Stimulated activated CD8-positive, alpha-beta memory T cell treated with anti-CD3 and anti-CD28 coated beads, Interleukin-15, amount 100 ng/mL, for 1 hour (primary cell): ENCODE measurements around the gene GALNT2.

Source experiments
- DNase-seq: peaks from one replicate; pipeline ENCODE4 v3.0.0-alpha.2; 2020; ENCODE audit warnings: low read depth

GALNT2 gene

GRCh38 chr1:230145953-230146476, 79.0 kb downstream of the GALNT2 start:
- no peak for DNase-seq

GRCh38 chr1:230146709-230147108, 79.7 kb downstream of the GALNT2 start:
- no peak for DNase-seq

GRCh38 chr1:230147253-230148125, 80.5 kb downstream of the GALNT2 start:
- no peak for DNase-seq

- no peak for DNase-seq
Measured at GRCh38 chr1:230148126-230148652, 81.2 kb downstream of the GALNT2 start.

DNA sequence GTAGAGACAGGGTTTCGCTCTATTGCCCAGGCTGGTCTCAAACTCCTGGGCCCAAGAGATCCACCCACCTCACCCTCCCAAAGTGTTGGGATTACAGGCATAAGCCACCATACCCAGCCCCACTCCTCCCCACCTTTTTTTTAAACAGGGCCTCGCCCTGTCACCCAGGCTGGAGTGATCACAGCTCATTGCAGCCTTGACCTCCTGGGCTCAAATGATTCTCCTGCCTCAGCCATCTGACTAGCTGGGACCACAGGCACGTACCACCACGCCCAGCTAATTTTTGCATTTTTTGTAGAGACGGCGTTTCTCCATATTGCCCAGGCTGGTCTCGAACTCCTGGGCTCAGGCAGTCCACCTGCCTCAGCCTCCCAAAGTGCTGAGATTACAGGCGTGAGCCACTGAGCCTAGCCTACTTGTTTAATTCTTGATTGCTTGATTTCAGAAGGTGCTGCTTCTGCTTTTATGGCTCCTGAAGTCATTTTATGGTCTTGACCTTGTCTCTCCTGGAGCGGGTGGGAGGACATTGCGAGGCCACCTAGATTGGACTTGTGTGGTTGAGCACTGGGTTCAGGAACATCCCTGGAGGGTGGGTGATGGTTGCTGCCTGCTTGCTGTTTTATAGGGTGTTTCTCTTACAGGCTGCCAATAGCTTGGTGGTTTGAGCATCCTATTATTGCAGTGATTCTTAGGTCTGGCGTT, 81.9 kb downstream of the GALNT2 start:
- DNase-seq = no peak

- no peak for DNase-seq
Measured at GRCh38 chr1:230149751-230150584, 82.9 kb downstream of the GALNT2 start.

- DNase-seq = no peak
Measured at GRCh38 chr1:230150615-230151014, 83.6 kb downstream of the GALNT2 start.

GRCh38 chr1:230151924-230152468, 85.0 kb downstream of the GALNT2 start:
- DNase-seq = no peak

DNA sequence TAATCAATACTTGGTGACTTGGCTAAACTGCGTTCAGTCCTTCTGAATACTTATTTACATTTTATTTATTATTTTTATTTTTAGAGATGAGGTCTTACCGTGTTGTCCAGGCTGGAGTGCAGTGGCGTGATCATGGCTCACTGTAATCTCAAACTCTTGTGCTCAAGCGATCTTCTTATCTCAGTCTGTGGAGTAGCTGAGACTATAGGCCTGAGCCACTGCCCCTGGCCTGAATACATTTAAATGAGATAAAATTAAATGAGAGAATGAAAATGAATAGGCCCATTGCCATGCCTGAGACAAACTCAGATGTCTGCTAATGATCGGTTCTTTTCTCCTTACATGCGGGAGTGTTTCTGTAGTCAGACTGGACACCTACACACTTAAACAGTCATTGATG, 86.0 kb downstream of the GALNT2 start:
- no peak for DNase-seq

- no peak for DNase-seq
Measured at GRCh38 chr1:230153641-230154296, 86.7 kb downstream of the GALNT2 start.

GRCh38 chr1:230155021-230155420, 88.0 kb downstream of the GALNT2 start:
- DNase-seq = no peak

- no peak for DNase-seq
Measured at GRCh38 chr1:230156068-230156467, 89.0 kb downstream of the GALNT2 start.

- no peak for DNase-seq
Measured at GRCh38 chr1:230156536-230156935, 89.5 kb downstream of the GALNT2 start.

GRCh38 chr1:230157420-230158390, 90.7 kb downstream of the GALNT2 start:
- DNase-seq = no peak

GRCh38 chr1:230158415-230159291, 91.6 kb downstream of the GALNT2 start:
- no peak for DNase-seq

DNA sequence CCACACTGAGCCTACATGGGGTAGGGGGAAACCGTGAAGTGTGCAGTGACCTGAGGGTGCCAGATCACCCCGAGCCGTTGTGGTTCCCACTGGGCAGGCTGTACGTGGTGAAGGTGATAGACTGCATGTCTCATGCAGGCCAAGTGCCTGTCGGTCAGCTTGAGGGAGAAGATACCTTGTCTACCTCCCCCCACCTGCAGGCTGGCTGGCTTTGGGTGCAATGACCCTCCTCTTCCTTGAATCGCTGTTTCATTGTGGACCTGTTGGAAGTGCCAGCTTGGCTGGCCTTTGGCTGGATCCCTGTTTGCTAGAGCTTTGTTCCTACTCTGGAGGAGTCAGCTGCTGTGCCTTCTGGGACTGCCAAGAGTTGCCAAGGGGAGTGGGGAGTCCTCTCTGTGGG, 92.5 kb downstream of the GALNT2 start:
- no peak for DNase-seq

DNA sequence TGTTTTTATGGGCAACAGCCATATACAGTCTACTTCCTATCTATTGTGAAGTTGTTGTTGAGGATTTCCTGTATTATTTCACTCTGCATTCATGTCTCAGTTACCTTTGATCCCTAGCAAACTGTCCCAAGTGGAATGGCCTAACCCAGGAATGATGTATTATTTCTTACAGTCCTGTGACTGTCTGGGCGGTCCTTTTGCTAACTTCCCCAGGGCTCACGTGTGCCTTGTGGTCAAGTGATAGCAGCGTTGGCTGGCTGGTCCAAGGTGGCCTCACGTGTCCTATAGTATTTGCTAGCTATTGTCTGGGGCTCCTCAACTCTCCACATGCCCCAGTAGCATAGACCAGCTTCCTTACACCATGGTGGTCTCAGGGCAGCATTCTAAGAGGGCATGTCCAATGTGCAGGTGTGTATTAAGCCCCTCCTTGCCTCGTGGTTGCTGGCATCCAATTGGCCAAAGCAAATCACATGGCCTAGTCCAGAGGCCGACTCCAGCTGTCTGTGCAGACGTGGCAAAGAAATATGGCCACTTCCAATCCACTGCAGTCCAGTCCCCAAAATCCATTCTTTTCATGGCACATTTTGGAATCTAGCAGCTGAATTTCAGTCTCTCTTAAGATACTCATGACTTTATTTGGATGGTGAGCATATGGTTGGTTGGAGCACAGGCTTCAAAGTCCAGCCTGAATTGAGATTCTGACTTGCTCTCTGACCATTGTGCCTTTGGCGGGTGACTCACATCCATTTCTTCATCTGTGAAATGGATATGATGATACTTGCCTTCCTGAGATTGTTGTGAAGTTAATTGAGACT, 94.1 kb downstream of the GALNT2 start:
- no peak for DNase-seq

- no peak for DNase-seq
Measured at GRCh38 chr1:230163205-230163604, 96.2 kb downstream of the GALNT2 start.
